Ovary (tissue), 9 donors: Measurements from ENCODE around the gene TESK2. TPM values are rescaled to one million over a fixed set of nuclear protein-coding genes. Genes with fewer than 3 reads are reported as not detected.
"Not testable (repeated sequence)": the region's sequence is repeated elsewhere in the genome, so short reads cannot be mapped to it uniquely, and the experiment has no call there.

Experiments
- DNase-seq, 5 donors: peaks; one replicate each; pipeline ENCODE4 v3.0.0-alpha.2; 2019 to 2020
- H3K27ac ChIP-seq, 2 donors: fragments of 200-600 bp; one replicate each; pipeline versions ENCODE4 v1.5.1 to v1.8.0; 2019 to 2022
- H3K27me3 ChIP-seq: fragments of 200-600 bp; one replicate; pipeline ENCODE4 v1.8.0; 2022
- H3K36me3 ChIP-seq: fragments of 200-600 bp; sonication (generic); one replicate; pipeline ENCODE4 v1.5.1; 2019
- H3K4me1 ChIP-seq: one replicate; pipeline ENCODE4 v1.8.1; 2013; ENCODE audit warnings: mild to moderate bottlenecking, moderate library complexity; ENCODE audit not compliant: insufficient read depth
- H3K4me3 ChIP-seq: fragments of 200-600 bp; sonication (generic); one replicate; pipeline ENCODE4 v1.5.1; 2017
- H3K9me3 ChIP-seq, 2 donors: fragments of 200-600 bp in 1 of 2; sonication (generic) in 1 of 2; one replicate each; pipeline versions ENCODE4 v1.5.1 to v1.8.1; 2013 to 2019; ENCODE audit warnings: mild to moderate bottlenecking in 1 of 2, moderate library complexity in 1 of 2
- EP300 ChIP-seq: sonication (generic); formaldehyde crosslinking; IDR thresholded peaks from one replicate; pipeline ENCODE4 v1.6.1; 2017; ENCODE audit warnings: antibody characterized with exemption
- POLR2A ChIP-seq: fragments of 450-650 bp; IDR thresholded peaks from one replicate; pipeline ENCODE4 v1.6.1; 2017; ENCODE audit warnings: antibody characterized with exemption, mild to moderate bottlenecking, moderate library complexity
- WGBS, 3 donors: extraction: QIAGEN DNeasy Blood & Tissue Kit in 1 of 3; methylation state at CpG; one replicate each; pipeline versions ENCODE4 v1.1.5 to v1.1.7; 2013 to 2017; 5-methylcytosine and 5-hydroxymethylcytosine counted together
- intact Hi-C, 4 donors: fragments of 100-400 bp; cut with DNase I; formaldehyde crosslinking; loops; one replicate each; pipeline versions ENCODE4 v1.11.0 to v1.15.1; 2022 to 2023
- polyA plus RNA-seq, 2 donors: library from polyadenylated mRNA; stranded (reverse); fragments of 200-250 nt in 1 of 2; fragments of 350-450 nt in 1 of 2; fragmentation: Illumina TruSeq in 1 of 2; extraction: RNeasy Lipid Tissue Mini Kit (QIAGEN cat#74804) in 1 of 2; gene quantifications; one replicate each; pipeline ENCODE4 v1.2.3, GENCODE V29; 2013 to 2014
- total RNA-seq, 7 donors: library from RNA; depleted of rRNA in 2 of 7; stranded (reverse); fragments of >200 nt in 2 of 7; fragmentation: NEBNext Ultra II Directional in 3 of 7; extraction: Animal tissue kit (Norgen Biotek cat#: 25700) in 3 of 7; gene quantifications; one replicate each; pipeline versions ENCODE4 v1.1.0 to v1.2.4, GENCODE V29; 2016 to 2023
- TF ChIP-seq, protein P1 (sequence below), 3 donors: fragments of 450-650 bp in 2 of 3; fragments of 200-600 bp in 1 of 3; IDR thresholded peaks; one replicate each; pipeline versions ENCODE4 v1.5.1 to v1.8.0; 2016 to 2022; ENCODE audit warnings: antibody characterized with exemption in 3 of 3, mild to moderate bottlenecking in 1 of 3
- donor health status: DM: no; HTN: no; CAD: no; lungs with moderate emphysema.
- donor health status: DM: no; HTN: no; CAD: no.
- donor health status: Bipolar disorder and iron deficiency.
- donor health status: DM: yes; HTN: yes; CAD: no.
- donor health status: DM: no; HTN: no; CAD: no.
- donor health status: DM: yes; HTN: yes; CAD: no.

Gene TESK2
- total and polyA plus RNA-seq, 9 donors: 6.7 to 12.5 (median 9.7) TPM

- Histone ChIP-seq H3K27ac (peak overlapping the region; percentile 75 to 93), H3K36me3 (no peaks in the 10 kb centered on the region), H3K4me1 (peaks cover 6% of the 10 kb centered on the region), H3K4me3 (peak overlapping the region; percentile 69), H3K27me3 (no peaks in the 10 kb centered on the region), H3K9me3 (no peaks in the 10 kb centered on the region)
- WGBS, 3 donors: 77 to 81% (median 79%) methylated on average over 21 of the region's 21 CpGs
- TF ChIP-seq POLR2A (no peak), EP300 (no peak)
- TF ChIP-seq, protein P1, sequence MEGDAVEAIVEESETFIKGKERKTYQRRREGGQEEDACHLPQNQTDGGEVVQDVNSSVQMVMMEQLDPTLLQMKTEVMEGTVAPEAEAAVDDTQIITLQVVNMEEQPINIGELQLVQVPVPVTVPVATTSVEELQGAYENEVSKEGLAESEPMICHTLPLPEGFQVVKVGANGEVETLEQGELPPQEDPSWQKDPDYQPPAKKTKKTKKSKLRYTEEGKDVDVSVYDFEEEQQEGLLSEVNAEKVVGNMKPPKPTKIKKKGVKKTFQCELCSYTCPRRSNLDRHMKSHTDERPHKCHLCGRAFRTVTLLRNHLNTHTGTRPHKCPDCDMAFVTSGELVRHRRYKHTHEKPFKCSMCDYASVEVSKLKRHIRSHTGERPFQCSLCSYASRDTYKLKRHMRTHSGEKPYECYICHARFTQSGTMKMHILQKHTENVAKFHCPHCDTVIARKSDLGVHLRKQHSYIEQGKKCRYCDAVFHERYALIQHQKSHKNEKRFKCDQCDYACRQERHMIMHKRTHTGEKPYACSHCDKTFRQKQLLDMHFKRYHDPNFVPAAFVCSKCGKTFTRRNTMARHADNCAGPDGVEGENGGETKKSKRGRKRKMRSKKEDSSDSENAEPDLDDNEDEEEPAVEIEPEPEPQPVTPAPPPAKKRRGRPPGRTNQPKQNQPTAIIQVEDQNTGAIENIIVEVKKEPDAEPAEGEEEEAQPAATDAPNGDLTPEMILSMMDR (IDR thresholded peaks at IDR 0.05): no peak
- intact Hi-C loops: loop anchor here in 1 of 4 donors (5.0 kb wide), 1 partner anchor 45 kb away; no protein-coding TSS in a partner anchor
- DNase-seq: peak in 3 of 5 donors; percentile 23 to 43 (median 35)
Measured at GRCh38 chr1:45522324-45523104, 31.6 kb upstream of the TESK2 start.

GRCh38 chr1:45521413-45522323, 30.7 kb upstream of the TESK2 start, which contains the start of gene PRDX1:
Gene PRDX1 (minus strand): TSS chr1:45521884. CDS start chr1:45519043, 2,841 bp downstream.
- H3K27me3 ChIP-seq: no peaks in the 10 kb centered on the region
- H3K9me3 ChIP-seq: no peaks in the 10 kb centered on the region
- WGBS, 3 donors: 0% methylated on average over 40 to 72 of the region's 72 CpGs
- TF ChIP-seq, protein P1 (IDR thresholded peaks at IDR 0.05): peak in 2 of 3 donors; percentile 8 to 43
- TF ChIP-seq EP300 (no peak), POLR2A (peak; percentile 99)
- peaks cover 12% of the 10 kb centered on the region for H3K4me1 ChIP-seq
- H3K27ac ChIP-seq: peak within 1 kb of the TSS; percentile 75 to 93
- peak; percentile 97 to 99 (median 98) for DNase-seq
- intact Hi-C loops: loop anchor here in 1 of 4 donors (5.0 kb wide), 1 partner anchor 46 kb away; no protein-coding TSS in a partner anchor
- H3K4me3 ChIP-seq: peak within 1 kb of the TSS; percentile 69
- H3K36me3 ChIP-seq: no peaks in the 10 kb centered on the region

DNA sequence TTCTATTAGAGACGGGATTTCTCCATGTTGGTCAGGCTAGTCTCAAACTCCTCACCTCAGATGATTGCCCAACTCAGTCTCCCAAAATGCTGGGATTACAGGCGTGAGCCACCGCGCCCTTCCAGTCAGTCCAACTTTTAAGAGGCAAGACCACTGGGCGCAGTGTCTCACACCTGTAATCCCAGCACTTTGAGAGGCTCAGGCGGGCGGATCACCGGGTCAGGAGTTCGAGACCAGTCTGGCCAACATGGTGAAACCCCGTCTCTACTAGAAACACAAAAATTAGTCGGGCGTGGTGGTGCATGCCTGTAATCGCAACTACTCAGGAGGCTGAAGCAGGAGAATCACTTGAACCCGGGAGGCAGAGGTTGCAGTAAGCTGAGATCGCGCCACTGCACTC, 28.8 kb upstream of the TESK2 start:
- H3K4me1 ChIP-seq: peaks cover 12% of the 10 kb centered on the region
- 75 to 84% (median 77%) methylated on average over 16 of the region's 16 CpGs for WGBS, 3 donors
- H3K27me3 ChIP-seq, H3K4me3 ChIP-seq, H3K9me3 ChIP-seq, DNase-seq, H3K27ac ChIP-seq, H3K36me3 ChIP-seq: not testable (repeated sequence)
- intact Hi-C loops: loop anchor here in 1 of 4 donors (5.0 kb wide), 1 partner anchor 48 kb away; no protein-coding TSS in a partner anchor

DNA sequence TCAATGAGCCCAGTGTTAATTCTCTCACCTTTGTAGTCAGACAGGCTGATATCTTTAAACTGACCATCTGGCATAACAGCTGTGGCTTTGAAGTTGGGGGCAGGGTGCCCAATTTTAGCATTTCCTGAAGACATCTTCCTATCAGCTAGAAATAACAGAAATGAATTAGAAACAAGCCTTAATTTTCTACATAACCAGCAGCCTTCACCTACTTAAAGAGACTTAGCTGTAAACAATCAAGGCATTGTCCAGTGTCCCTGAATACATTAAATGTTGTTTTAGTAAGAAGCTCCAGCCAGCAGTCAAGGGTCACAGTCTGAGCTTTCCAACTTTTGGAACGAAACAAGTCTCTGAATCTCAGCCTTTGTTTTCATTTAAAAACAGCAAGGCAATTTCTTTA, 27.9 kb upstream of the TESK2 start:
- TF ChIP-seq, protein P1 (IDR thresholded peaks at IDR 0.05): no peak
- no peak for TF ChIP-seq EP300
- TF ChIP-seq POLR2A: no peak
- no peaks in the 10 kb centered on the region for H3K36me3 ChIP-seq
- DNase-seq: no peak
- no peak overlapping the region for H3K27ac ChIP-seq
- H3K27me3 ChIP-seq: no peaks in the 10 kb centered on the region
- H3K9me3 ChIP-seq: no peaks in the 10 kb centered on the region
- WGBS, 3 donors: 2 to 7% (median 4%) methylated on average over 1 of the region's 1 CpG
- intact Hi-C loops: no loop called here
- peaks cover 12% of the 10 kb centered on the region for H3K4me1 ChIP-seq
- H3K4me3 ChIP-seq: peak overlapping the region; percentile 0

- intact Hi-C loops, H3K27ac ChIP-seq, H3K4me3 ChIP-seq, H3K36me3 ChIP-seq, H3K27me3 ChIP-seq, DNase-seq, H3K9me3 ChIP-seq: not testable (repeated sequence)
- H3K4me1 ChIP-seq: peaks cover 12% of the 10 kb centered on the region
- 79 to 86% (median 86%) methylated on average over 4 of the region's 4 CpGs for WGBS, 3 donors
Measured at GRCh38 chr1:45518366-45518765, 27.4 kb upstream of the TESK2 start.
